Activated T-helper 17 cell treated with anti-CD3 and anti-CD28 coated beads, Interleukin-2, amount 50 U/mL, for 72 hours (primary cell): Measurements from ENCODE around the gene IQGAP3. TPM values are rescaled to one million over a fixed set of nuclear protein-coding genes. Genes with fewer than 3 reads are reported as not detected.
"Not testable (repeated sequence)": the region's sequence is repeated elsewhere in the genome, so short reads cannot be mapped to it uniquely, and the experiment has no call there.

Experiments
- ATAC-seq: fragments of 150-1000 bp; cut with Tn5 transposase; replicated peaks from 2 replicates; pipeline ENCODE4 v1.10.0; 2021; ENCODE audit warnings: mild to moderate bottlenecking, moderate library complexity
- H3K27ac Mint-ChIP-seq: one replicate; pipeline ENCODE4 v1.8.0; 2022; ENCODE audit warnings: mixed read lengths
- H3K27me3 Mint-ChIP-seq: one replicate; pipeline ENCODE4 v1.8.0; 2022; ENCODE audit warnings: mixed read lengths
- H3K36me3 Mint-ChIP-seq: one replicate; pipeline ENCODE4 v1.8.0; 2022; ENCODE audit warnings: low read depth, mild to moderate bottlenecking, mixed read lengths
- H3K4me1 Mint-ChIP-seq: one replicate; pipeline ENCODE4 v1.8.0; 2022; ENCODE audit warnings: mixed read lengths
- H3K4me3 Mint-ChIP-seq: one replicate; pipeline ENCODE4 v1.8.0; 2022; ENCODE audit warnings: mild to moderate bottlenecking, mixed read lengths
- H3K9me3 Mint-ChIP-seq: one replicate; pipeline ENCODE4 v1.8.0; 2022; ENCODE audit warnings: mixed read lengths
- total RNA-seq, 2 donors: library from RNA; stranded (reverse); gene quantifications; one replicate each; pipeline ENCODE4 v1.2.3, GENCODE V29; 2022

IQGAP3 gene
- total RNA-seq: 1 to 10 TPM; 8.7 to 9.4 TPM

GRCh38 chr1:156571919-156572662 lies at the start of gene IQGAP3:
Gene IQGAP3, minus strand, starts transcription at chr1:156572565. Its CDS starts 36 bp downstream, at chr1:156572529.
- H3K4me3 Mint-ChIP-seq: peak within 1 kb of the TSS; percentile 81
- peaks cover 33% of the 10 kb centered on the region for H3K27me3 Mint-ChIP-seq
- no peaks in the 10 kb centered on the region for H3K9me3 Mint-ChIP-seq
- peak within 1 kb of the TSS; percentile 66 for H3K27ac Mint-ChIP-seq
- peak; percentile 73 for ATAC-seq
- H3K36me3 Mint-ChIP-seq: no peaks in the 10 kb centered on the region
- peaks cover 16% of the 10 kb centered on the region for H3K4me1 Mint-ChIP-seq

DNA sequence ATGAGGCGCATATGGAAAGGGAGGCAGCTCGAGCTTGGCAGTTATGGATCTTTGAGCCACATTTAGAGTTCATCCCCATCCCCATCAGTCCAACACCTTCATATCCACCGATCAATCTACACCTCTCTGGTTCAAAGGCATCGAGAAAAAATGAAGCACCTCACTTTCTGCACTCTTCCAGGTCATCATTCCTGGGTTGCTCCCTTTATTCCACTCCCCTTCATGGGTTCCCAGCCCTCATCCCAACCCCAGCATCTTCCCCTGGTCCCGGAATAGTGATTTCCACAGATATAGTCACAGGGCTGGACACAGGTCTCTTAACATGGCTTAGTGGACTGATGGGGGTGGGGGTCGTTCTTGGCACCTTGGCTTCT lies 47.2 kb upstream of the IQGAP3 start:
- ATAC-seq: no peak
- H3K27ac Mint-ChIP-seq: no peak overlapping the region
- H3K4me1 Mint-ChIP-seq: no peaks in the 10 kb centered on the region
- H3K9me3 Mint-ChIP-seq: no peaks in the 10 kb centered on the region
- no peak overlapping the region for H3K4me3 Mint-ChIP-seq
- peaks cover 50% of the 10 kb centered on the region for H3K27me3 Mint-ChIP-seq
- H3K36me3 Mint-ChIP-seq: no peaks in the 10 kb centered on the region

GRCh38 chr1:156618853-156619581 lies 46.7 kb upstream of the IQGAP3 start, which contains the start of gene HAPLN2:
Gene HAPLN2, plus strand, starts transcription at chr1:156619415. Its CDS starts 4,076 bp downstream, at chr1:156623491.
- no peak within 1 kb of the TSS for H3K27ac Mint-ChIP-seq
- no peak for ATAC-seq
- H3K4me3 Mint-ChIP-seq: no peak within 1 kb of the TSS
- H3K9me3 Mint-ChIP-seq: no peaks in the 10 kb centered on the region
- peaks cover 50% of the 10 kb centered on the region for H3K27me3 Mint-ChIP-seq
- H3K36me3 Mint-ChIP-seq: no peaks in the 10 kb centered on the region
- no peaks in the 10 kb centered on the region for H3K4me1 Mint-ChIP-seq

- Mint-ChIP-seq H3K9me3 (no peaks in the 10 kb centered on the region), H3K27me3 (peaks cover 39% of the 10 kb centered on the region), H3K4me3 (no peak overlapping the region), H3K36me3 (no peaks in the 10 kb centered on the region), H3K4me1 (no peaks in the 10 kb centered on the region), H3K27ac (no peak overlapping the region)
- no peak for ATAC-seq
Observed at GRCh38 chr1:156616463-156616862, 44.1 kb upstream of the IQGAP3 start.

DNA sequence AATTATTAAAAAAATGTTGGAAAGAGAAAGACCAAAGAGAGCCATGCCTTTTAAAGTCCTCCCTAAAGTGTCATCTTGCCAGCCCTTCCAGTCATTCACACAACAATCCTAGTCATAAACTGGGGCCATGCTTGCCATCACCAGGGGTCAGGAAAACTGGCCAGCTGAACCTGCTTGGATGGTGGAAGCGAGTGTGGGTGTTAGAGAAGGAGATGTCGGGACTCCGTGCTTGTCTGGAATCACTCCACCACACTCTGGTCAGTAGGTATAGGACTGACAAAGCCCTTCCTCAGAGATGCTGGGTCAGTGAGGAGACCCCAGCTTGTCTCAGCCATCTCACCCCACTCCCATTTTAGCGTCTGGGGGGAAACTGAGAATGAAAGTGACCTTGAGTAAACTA lies 43.6 kb upstream of the IQGAP3 start:
- Mint-ChIP-seq H3K4me1 (no peaks in the 10 kb centered on the region), H3K27me3 (peaks cover 40% of the 10 kb centered on the region), H3K9me3 (no peaks in the 10 kb centered on the region)

DNA sequence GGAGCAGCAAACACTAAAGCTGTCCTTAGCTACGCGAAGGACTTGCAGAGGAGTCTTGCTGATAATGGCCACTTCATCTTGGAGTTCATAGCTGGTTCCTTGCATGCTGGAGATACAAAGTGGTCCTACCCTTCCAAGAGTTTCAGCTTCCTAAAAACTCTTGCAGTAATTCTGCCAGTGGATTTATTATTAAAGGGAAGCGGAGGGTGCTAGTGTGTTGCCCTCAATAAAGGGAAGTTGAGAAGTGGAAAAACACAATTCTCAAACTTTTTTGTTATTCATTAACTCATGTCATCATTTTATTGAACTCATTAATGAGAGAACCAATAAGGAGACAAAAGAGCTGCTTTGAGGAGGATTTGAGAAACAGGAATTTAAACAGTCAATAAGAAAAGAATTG lies 40.3 kb upstream of the IQGAP3 start:
- H3K9me3 Mint-ChIP-seq: no peaks in the 10 kb centered on the region
- H3K36me3 Mint-ChIP-seq: no peaks in the 10 kb centered on the region
- ATAC-seq: no peak
- H3K4me3 Mint-ChIP-seq: no peak overlapping the region
- H3K27ac Mint-ChIP-seq: no peak overlapping the region
- H3K4me1 Mint-ChIP-seq: no peaks in the 10 kb centered on the region
- H3K27me3 Mint-ChIP-seq: peaks cover 20% of the 10 kb centered on the region

More for the DNA sequence above, 43.6 kb upstream of the IQGAP3 start:
- no peaks in the 10 kb centered on the region for H3K36me3 Mint-ChIP-seq
- ATAC-seq: no peak
- no peak overlapping the region for H3K27ac Mint-ChIP-seq
- H3K4me3 Mint-ChIP-seq: no peak overlapping the region

- H3K9me3 Mint-ChIP-seq, H3K36me3 Mint-ChIP-seq, ATAC-seq: not testable (repeated sequence)
Observed at GRCh38 chr1:156610072-156610471, 37.7 kb upstream of the IQGAP3 start.

DNA sequence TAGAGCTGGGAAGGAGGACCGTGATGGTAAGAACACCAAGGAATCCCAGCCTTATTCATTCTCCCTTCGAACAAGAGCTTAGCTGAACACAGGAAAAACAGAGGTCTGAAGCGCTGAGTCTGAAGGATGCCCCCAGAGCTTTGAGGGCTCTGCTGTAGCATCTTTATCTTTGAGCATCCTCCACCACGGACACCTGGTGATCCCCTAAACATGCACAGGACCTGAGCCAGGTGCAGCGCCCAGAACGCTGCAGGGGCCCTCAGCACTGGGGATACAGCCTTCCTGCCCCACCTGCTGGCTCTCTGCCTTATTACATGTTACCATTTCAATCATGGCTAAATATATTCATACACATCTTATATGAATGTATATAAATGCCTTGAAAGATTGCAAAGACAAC lies 36.6 kb upstream of the IQGAP3 start:
- Mint-ChIP-seq H3K9me3 (no peaks in the 10 kb centered on the region), H3K4me3 (no peak overlapping the region), H3K4me1 (no peaks in the 10 kb centered on the region), H3K36me3 (no peaks in the 10 kb centered on the region), H3K27ac (no peak overlapping the region), H3K27me3 (peaks cover 7% of the 10 kb centered on the region)
- ATAC-seq: peak; percentile 74

More at GRCh38 chr1:156610072-156610471, 37.7 kb upstream of the IQGAP3 start:
- H3K27me3 Mint-ChIP-seq, H3K27ac Mint-ChIP-seq, H3K4me3 Mint-ChIP-seq, H3K4me1 Mint-ChIP-seq: not testable (repeated sequence)

GRCh38 chr1:156608036-156608674 lies 35.8 kb upstream of the IQGAP3 start:
- Mint-ChIP-seq H3K4me3 (no peak overlapping the region), H3K27ac (no peak overlapping the region), H3K36me3 (no peaks in the 10 kb centered on the region), H3K4me1 (no peaks in the 10 kb centered on the region), H3K27me3 (peaks cover 7% of the 10 kb centered on the region), H3K9me3 (no peaks in the 10 kb centered on the region)
- peak; percentile 98 for ATAC-seq

- H3K27me3 Mint-ChIP-seq, H3K4me1 Mint-ChIP-seq, H3K36me3 Mint-ChIP-seq, H3K27ac Mint-ChIP-seq, H3K4me3 Mint-ChIP-seq, H3K9me3 Mint-ChIP-seq, ATAC-seq: not testable (repeated sequence)
Observed at GRCh38 chr1:156607344-156607743, 35.0 kb upstream of the IQGAP3 start.

- ATAC-seq: no peak
- Mint-ChIP-seq H3K4me3 (peak overlapping the region; percentile 88), H3K4me1 (peaks cover 8% of the 10 kb centered on the region), H3K27ac (peak overlapping the region; percentile 90), H3K27me3 (no peaks in the 10 kb centered on the region), H3K36me3 (peaks cover 40% of the 10 kb centered on the region), H3K9me3 (no peaks in the 10 kb centered on the region)
Observed at GRCh38 chr1:156602557-156602993, 30.2 kb upstream of the IQGAP3 start.

- Mint-ChIP-seq H3K4me3 (peak overlapping the region; percentile 88), H3K9me3 (no peaks in the 10 kb centered on the region), H3K27me3 (no peaks in the 10 kb centered on the region), H3K4me1 (peaks cover 8% of the 10 kb centered on the region), H3K36me3 (peaks cover 47% of the 10 kb centered on the region), H3K27ac (peak overlapping the region; percentile 90)
- peak; percentile 2 for ATAC-seq
Observed at GRCh38 chr1:156601892-156602291, 29.5 kb upstream of the IQGAP3 start.

GRCh38 chr1:156601122-156601830 lies 28.9 kb upstream of the IQGAP3 start, which contains the start of gene GPATCH4:
Gene GPATCH4, minus strand, starts transcription at chr1:156601479.
- Mint-ChIP-seq H3K4me1 (peaks cover 8% of the 10 kb centered on the region), H3K27me3 (no peaks in the 10 kb centered on the region), H3K36me3 (peaks cover 53% of the 10 kb centered on the region), H3K27ac (peak within 1 kb of the TSS; percentile 90), H3K9me3 (no peaks in the 10 kb centered on the region), H3K4me3 (peak within 1 kb of the TSS; percentile 88)
- ATAC-seq: peak; percentile 87

GRCh38 chr1:156600733-156601121 lies 28.4 kb upstream of the IQGAP3 start:
- Mint-ChIP-seq H3K27me3 (no peaks in the 10 kb centered on the region), H3K36me3 (peaks cover 59% of the 10 kb centered on the region)

More at GRCh38 chr1:156600733-156601121, 28.4 kb upstream of the IQGAP3 start:
- Mint-ChIP-seq H3K4me1 (peaks cover 8% of the 10 kb centered on the region), H3K27ac (peak overlapping the region; percentile 90), H3K9me3 (no peaks in the 10 kb centered on the region), H3K4me3 (peak overlapping the region; percentile 88)
- ATAC-seq: peak; percentile 9
